ENCODE measurements around the gene TNFSF13B. TPM values are rescaled to one million over a fixed set of nuclear protein-coding genes. Genes with fewer than 3 reads are reported as not detected.
A peak's percentile ranks its signal among the peaks of the same experiment; 100 is the strongest.

TNFSF13B gene, protein sequence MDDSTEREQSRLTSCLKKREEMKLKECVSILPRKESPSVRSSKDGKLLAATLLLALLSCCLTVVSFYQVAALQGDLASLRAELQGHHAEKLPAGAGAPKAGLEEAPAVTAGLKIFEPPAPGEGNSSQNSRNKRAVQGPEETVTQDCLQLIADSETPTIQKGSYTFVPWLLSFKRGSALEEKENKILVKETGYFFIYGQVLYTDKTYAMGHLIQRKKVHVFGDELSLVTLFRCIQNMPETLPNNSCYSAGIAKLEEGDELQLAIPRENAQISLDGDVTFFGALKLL
- total RNA-seq (1 to 10 TPM in 2 of 4 donors, under 1 TPM in 2; 0.80 to 1.5 (median 0.98) TPM), polyA plus RNA-seq (under 1 TPM; 0.23 to 0.48 (median 0.27) TPM)
- long read RNA-seq, donor 1: 0 reads
- long read RNA-seq, donor 2: 0 reads

DNA sequence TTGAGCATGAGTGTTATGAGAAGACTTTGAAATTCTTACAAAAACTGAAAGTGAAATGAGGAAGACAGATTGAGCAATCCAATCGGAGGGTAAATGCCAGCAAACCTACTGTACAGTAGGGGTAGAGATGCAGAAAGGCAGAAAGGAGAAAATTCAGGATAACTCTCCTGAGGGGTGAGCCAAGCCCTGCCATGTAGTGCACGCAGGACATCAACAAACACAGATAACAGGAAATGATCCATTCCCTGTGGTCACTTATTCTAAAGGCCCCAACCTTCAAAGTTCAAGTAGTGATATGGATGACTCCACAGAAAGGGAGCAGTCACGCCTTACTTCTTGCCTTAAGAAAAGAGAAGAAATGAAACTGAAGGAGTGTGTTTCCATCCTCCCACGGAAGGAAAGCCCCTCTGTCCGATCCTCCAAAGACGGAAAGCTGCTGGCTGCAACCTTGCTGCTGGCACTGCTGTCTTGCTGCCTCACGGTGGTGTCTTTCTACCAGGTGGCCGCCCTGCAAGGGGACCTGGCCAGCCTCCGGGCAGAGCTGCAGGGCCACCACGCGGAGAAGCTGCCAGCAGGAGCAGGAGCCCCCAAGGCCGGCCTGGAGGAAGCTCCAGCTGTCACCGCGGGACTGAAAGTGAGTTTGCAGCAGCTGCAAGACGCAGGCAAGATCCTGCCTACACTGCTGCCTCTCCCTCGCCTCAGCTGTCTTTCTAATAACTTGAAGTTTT, at the start of gene TNFSF13B:
TSS of gene TNFSF13B (plus strand) at position 118 of the 728 bp plus-strand sequence. CDS start at position 296, 178 bp downstream.
- peaks cover 12% of the 10 kb centered on the region for H3K4me1 ChIP-seq
- no peaks in the 10 kb centered on the region for H3K27me3 ChIP-seq (ENCODE audit: insufficient read depth in 3 of 3, low read length in 2 of 3)
- ATAC-seq: peak; percentile 51 to 75 (median 58)
- TF ChIP-seq, protein P1, sequence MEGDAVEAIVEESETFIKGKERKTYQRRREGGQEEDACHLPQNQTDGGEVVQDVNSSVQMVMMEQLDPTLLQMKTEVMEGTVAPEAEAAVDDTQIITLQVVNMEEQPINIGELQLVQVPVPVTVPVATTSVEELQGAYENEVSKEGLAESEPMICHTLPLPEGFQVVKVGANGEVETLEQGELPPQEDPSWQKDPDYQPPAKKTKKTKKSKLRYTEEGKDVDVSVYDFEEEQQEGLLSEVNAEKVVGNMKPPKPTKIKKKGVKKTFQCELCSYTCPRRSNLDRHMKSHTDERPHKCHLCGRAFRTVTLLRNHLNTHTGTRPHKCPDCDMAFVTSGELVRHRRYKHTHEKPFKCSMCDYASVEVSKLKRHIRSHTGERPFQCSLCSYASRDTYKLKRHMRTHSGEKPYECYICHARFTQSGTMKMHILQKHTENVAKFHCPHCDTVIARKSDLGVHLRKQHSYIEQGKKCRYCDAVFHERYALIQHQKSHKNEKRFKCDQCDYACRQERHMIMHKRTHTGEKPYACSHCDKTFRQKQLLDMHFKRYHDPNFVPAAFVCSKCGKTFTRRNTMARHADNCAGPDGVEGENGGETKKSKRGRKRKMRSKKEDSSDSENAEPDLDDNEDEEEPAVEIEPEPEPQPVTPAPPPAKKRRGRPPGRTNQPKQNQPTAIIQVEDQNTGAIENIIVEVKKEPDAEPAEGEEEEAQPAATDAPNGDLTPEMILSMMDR (IDR thresholded peaks at IDR 0.05): no peak
- WGBS, 3 donors: 5 to 11% (median 5%) methylated on average over 16 of the region's 16 CpGs
- H3K27ac ChIP-seq: peak within 1 kb of the TSS; percentile 62
- H3K9me3 ChIP-seq: no peaks in the 10 kb centered on the region
- DNase-seq: peak; percentile 24 to 63
- H3K36me3 ChIP-seq (ENCODE audit: insufficient read depth in 1 of 2, low read depth in 1 of 2): no peaks in the 10 kb centered on the region
- intact Hi-C loops (cut with DNase I): no loop called here
- H3K4me3 ChIP-seq: peak within 1 kb of the TSS; percentile 62

DNA sequence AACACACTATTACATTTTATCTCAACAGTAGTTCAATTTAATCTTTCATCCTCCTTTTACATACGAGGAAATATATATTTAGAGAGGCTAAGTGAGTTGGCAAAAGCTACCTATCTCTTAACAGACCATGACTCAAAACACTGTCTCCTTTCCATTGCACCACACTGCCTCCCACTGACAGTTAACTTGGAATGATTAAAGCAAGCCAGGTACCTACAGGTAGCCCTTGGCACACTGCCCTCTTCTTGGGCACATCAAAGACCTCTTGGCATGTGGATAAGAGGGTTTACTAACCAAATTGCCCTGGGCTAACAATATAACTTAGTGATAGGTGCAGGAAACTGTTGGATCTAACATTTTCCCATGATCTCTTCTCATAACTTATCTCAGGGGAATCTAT, 49.5 kb upstream of the TNFSF13B start:
- H3K4me3 ChIP-seq: peak overlapping the region; percentile 95
- ATAC-seq: no peak
- no peak for DNase-seq
- TF ChIP-seq, protein P1 (IDR thresholded peaks at IDR 0.05): no peak
- intact Hi-C loops (cut with DNase I): no loop called here
- no peaks in the 10 kb centered on the region for H3K27me3 ChIP-seq (ENCODE audit: insufficient read depth in 3 of 3, low read length in 2 of 3)
- H3K36me3 ChIP-seq (ENCODE audit: insufficient read depth in 1 of 2, low read depth in 1 of 2): no peaks in the 10 kb centered on the region
- 39 to 63% (median 39%) methylated on average over 1 of the region's 1 CpG for WGBS, 3 donors
- H3K9me3 ChIP-seq: no peaks in the 10 kb centered on the region
- peak overlapping the region; percentile 94 for H3K27ac ChIP-seq
- H3K4me1 ChIP-seq: peaks cover 63% of the 10 kb centered on the region

DNA sequence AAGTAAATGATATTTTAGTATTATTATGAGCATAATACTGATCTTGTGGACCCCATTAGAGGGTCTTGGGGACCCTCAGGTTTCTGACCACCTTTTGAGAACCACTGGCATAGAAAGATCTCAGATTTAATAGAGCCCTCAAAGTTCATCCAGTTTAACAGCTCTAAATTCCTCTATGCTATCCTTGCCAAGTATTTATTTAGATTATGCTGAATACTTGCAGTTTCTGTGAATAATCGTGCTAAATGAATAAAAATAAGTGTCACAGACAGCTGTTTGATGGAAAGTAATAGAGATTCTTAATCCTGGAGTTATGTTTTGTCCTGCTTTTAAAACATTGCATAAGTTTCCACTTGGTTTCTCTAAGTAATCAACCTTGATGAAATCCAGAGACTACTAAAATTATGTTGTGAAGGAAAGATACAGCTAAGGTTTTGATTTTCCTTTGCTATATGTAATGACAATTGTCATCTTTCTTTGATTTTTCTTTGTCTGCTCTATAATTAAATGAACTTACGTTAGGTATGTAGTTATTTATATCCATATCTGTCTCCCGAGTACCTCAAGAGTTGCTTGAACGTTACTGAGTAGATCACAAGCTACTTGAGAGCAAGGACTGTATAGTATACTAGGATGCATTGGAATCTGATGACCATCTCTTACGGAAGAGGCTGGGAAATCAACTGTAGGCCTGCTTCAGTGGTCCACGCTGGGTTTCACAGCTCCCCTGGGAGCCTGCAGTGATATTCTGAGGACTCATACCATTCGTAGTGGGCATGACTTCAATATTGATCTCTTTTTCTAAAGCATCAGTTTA, 45.6 kb upstream of the TNFSF13B start:
- Histone ChIP-seq H3K27ac (no peak overlapping the region), H3K36me3 (ENCODE audit: insufficient read depth in 1 of 2, low read depth in 1 of 2) (no peaks in the 10 kb centered on the region), H3K27me3 (ENCODE audit: insufficient read depth in 3 of 3, low read length in 2 of 3) (no peaks in the 10 kb centered on the region), H3K4me3 (no peak overlapping the region), H3K4me1 (peaks cover 45% of the 10 kb centered on the region), H3K9me3 (no peaks in the 10 kb centered on the region)
- WGBS, 3 donors: 43 to 67% (median 49%) methylated on average over 7 of the region's 7 CpGs
- DNase-seq: no peak
- TF ChIP-seq, protein P1 (IDR thresholded peaks at IDR 0.05): no peak
- no peak for ATAC-seq
- intact Hi-C loops (cut with DNase I): no loop called here

DNA sequence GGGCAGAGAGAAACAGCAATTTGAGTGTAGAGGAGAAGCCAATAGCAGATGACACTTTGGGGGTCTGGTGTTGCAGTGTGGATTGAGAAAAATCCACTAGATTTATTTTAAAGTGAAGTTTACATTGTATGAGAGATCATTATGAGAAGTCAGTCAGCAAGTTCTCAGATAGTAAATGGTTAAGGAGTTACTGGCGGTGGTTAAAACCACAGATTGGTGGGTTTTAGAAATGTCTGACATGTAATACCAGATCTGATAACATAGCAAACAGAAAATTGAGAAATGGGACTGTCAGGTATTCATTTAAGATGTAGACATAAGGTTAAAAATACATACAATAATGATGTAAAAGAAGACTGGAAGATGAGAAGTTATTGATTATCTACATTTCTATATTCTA, 44.1 kb upstream of the TNFSF13B start:
- no peak overlapping the region for H3K27ac ChIP-seq

More for the DNA sequence above, 44.1 kb upstream of the TNFSF13B start:
- Histone ChIP-seq H3K4me3 (no peak overlapping the region), H3K36me3 (ENCODE audit: insufficient read depth in 1 of 2, low read depth in 1 of 2) (peaks cover 5 to 12% of the 10 kb centered on the region in 2 donors), H3K4me1 (peaks cover 32% of the 10 kb centered on the region), H3K9me3 (no peaks in the 10 kb centered on the region), H3K27me3 (ENCODE audit: insufficient read depth in 3 of 3, low read length in 2 of 3) (no peaks in the 10 kb centered on the region)
- DNase-seq (no peak), ATAC-seq (no peak)
- intact Hi-C loops (cut with DNase I): no loop called here
- WGBS, 3 donors: 63 to 85% (median 71%) methylated on average over 1 of the region's 1 CpG
- TF ChIP-seq, protein P1 (IDR thresholded peaks at IDR 0.05): no peak
